H1 (cell line): ENCODE results near the gene SUSD6. TPM values are rescaled to one million over a fixed set of nuclear protein-coding genes. Genes with fewer than 3 reads are reported as not detected.

Experiments
- CTCF ChIA-PET: fragments of 300-600 bp; sonication (Branson Sonifier 250); formaldehyde crosslinking; loops from one replicate; lab custom pipeline; 2021; ENCODE audit not compliant: partially characterized antibody; lab: Charles Lee
- POLR2A ChIA-PET: fragments of 300-600 bp; sonication (Branson Sonifier 250); formaldehyde crosslinking; loops from one replicate; lab custom pipeline; 2021; ENCODE audit warnings: inconsistent platforms; ENCODE audit not compliant: partially characterized antibody; lab: Charles Lee
- DNase-seq, 2 experiments: peaks; one replicate each; pipeline versions ENCODE4 v3.0.0 to v3.0.0-alpha.2; 2010 to 2022; ENCODE audit warnings: low spot score in 2 of 2, low read depth in 1 of 2, mixed read lengths in 1 of 2
- FAIRE-seq: peaks from 2 replicates; lab custom pipeline; 2011; peaks lifted over from hg19 to GRCh38; lab: Jason Lieb, UNC
- H2AFZ ChIP-seq: 2 replicates; pipeline ENCODE4 v1.8.1; 2012; ENCODE audit warnings: low read length, inconsistent platforms
- H2AK5ac ChIP-seq: 2 replicates; pipeline ENCODE4 v1.6.1; 2013; ENCODE audit warnings: low read depth, low read length
- H2BK120ac ChIP-seq: replicated peaks from 2 replicates; pipeline ENCODE3; 2013; ENCODE audit warnings: low read depth, low read length, inconsistent platforms
- H2BK12ac ChIP-seq: 2 replicates; pipeline ENCODE4 v1.6.1; 2013; ENCODE audit warnings: low read depth, low read length
- H2BK15ac ChIP-seq: 2 replicates; pipeline ENCODE4 v1.6.1; 2013; ENCODE audit warnings: low read length
- H2BK20ac ChIP-seq: 2 replicates; pipeline ENCODE4 v1.6.1; 2013; ENCODE audit warnings: low read length
- H2BK5ac ChIP-seq: 2 replicates; pipeline ENCODE4 v1.6.1; 2013; ENCODE audit warnings: low read depth, low read length
- H3K14ac ChIP-seq: 2 replicates; pipeline ENCODE4 v1.6.1; 2013; ENCODE audit warnings: inconsistent platforms; ENCODE audit not compliant: insufficient read length
- H3K18ac ChIP-seq: 2 replicates; pipeline ENCODE4 v1.6.1; 2013; ENCODE audit warnings: low read length; ENCODE audit errors: extremely low read depth
- H3K23ac ChIP-seq: 2 replicates; pipeline ENCODE4 v1.6.1; 2013; ENCODE audit warnings: inconsistent platforms; ENCODE audit not compliant: insufficient read length
- H3K23me2 ChIP-seq: 2 replicates; pipeline ENCODE4 v1.6.1; 2013; ENCODE audit warnings: low read depth, low read length
- H3K27ac ChIP-seq: 2 replicates; pipeline ENCODE4 v1.6.1; 2011; ENCODE audit warnings: low read depth, low read length, inconsistent platforms
- H3K27me3 ChIP-seq, 4 experiments: replicated peaks in 1 of 4; 1 replicate in 1 of 4; 2 replicates in 3 of 4; pipeline versions ENCODE4 v1.6.1 to v1.8.1; 2011 to 2013; ENCODE audit warnings: low read length in 3 of 4, mild to moderate bottlenecking in 3 of 4, inconsistent platforms in 2 of 4, mixed read lengths in 2 of 4, moderate library complexity in 1 of 4; ENCODE audit not compliant: control insufficient read depth in 3 of 4, insufficient read depth in 3 of 4; ENCODE audit errors: extremely low read depth in 1 of 4
- H3K36me3 ChIP-seq, 4 experiments: 2 replicates each; pipeline versions ENCODE4 v1.6.1 to v1.8.1; 2011 to 2013; ENCODE audit warnings: mild to moderate bottlenecking in 4 of 4, low read length in 3 of 4, moderate library complexity in 2 of 4, control low read depth in 1 of 4, inconsistent platforms in 1 of 4; ENCODE audit not compliant: insufficient read depth in 4 of 4, control insufficient read depth in 2 of 4
- H3K4ac ChIP-seq: replicated peaks from 2 replicates; pipeline ENCODE3; 2013; ENCODE audit warnings: low read length, low read depth, mixed read lengths, inconsistent platforms; ENCODE audit not compliant: insufficient read length
- H3K4me1 ChIP-seq, 4 experiments: replicated peaks in 1 of 4; 1 replicate in 1 of 4; 2 replicates in 3 of 4; pipeline versions ENCODE4 v1.6.1 to v1.8.1; 2011 to 2013; ENCODE audit warnings: low read length in 3 of 4, inconsistent platforms in 2 of 4, mixed read lengths in 1 of 4; ENCODE audit not compliant: insufficient read depth in 4 of 4, control insufficient read depth in 3 of 4
- H3K4me2 ChIP-seq, 2 experiments: 2 replicates each; pipeline versions ENCODE4 v1.6.1 to v1.8.1; 2011 to 2013; ENCODE audit warnings: low read depth in 2 of 2, low read length in 2 of 2, control low read depth in 1 of 2, inconsistent platforms in 1 of 2, mild to moderate bottlenecking in 1 of 2; ENCODE audit not compliant: insufficient read depth in 1 of 2
- H3K4me3 ChIP-seq, 4 experiments: fragments of 200-600, 300-600 bp in 1 of 4; sonication (generic), shearing (Covaris generic), sonication (Bioruptor Twin) in 1 of 4; 2 replicates each; pipeline versions ENCODE4 v1.5.1 to v1.8.1; 2011 to 2016; ENCODE audit warnings: low read length in 4 of 4, low read depth in 3 of 4, control low read depth in 2 of 4, inconsistent platforms in 2 of 4, mild to moderate bottlenecking in 2 of 4, mixed read lengths in 1 of 4, moderate library complexity in 1 of 4; ENCODE audit not compliant: insufficient read depth in 2 of 4; ENCODE audit errors: extremely low read depth in 1 of 4
- H3K56ac ChIP-seq: replicated peaks from 2 replicates; pipeline ENCODE3; 2013; ENCODE audit warnings: low read depth, mild to moderate bottlenecking, mixed read lengths, low read length, inconsistent platforms; ENCODE audit not compliant: insufficient read length
- H3K79me1 ChIP-seq: 2 replicates; pipeline ENCODE4 v1.6.1; 2013; ENCODE audit warnings: low read depth, low read length, control low read depth
- H3K79me2 ChIP-seq, 2 experiments: 2 replicates each; pipeline versions ENCODE4 v1.6.1 to v1.8.1; 2012 to 2013; ENCODE audit warnings: low read length in 2 of 2, mild to moderate bottlenecking in 2 of 2, inconsistent platforms in 1 of 2; ENCODE audit not compliant: insufficient read depth in 2 of 2, control insufficient read depth in 1 of 2
- H3K9ac ChIP-seq, 4 experiments: replicated peaks in 1 of 4; 1 replicate in 1 of 4; 2 replicates in 3 of 4; pipeline versions ENCODE4 v1.6.1 to v1.8.1; 2011 to 2013; ENCODE audit warnings: low read depth in 3 of 4, low read length in 3 of 4, control low read depth in 2 of 4, mild to moderate bottlenecking in 2 of 4, moderate library complexity in 2 of 4, inconsistent platforms in 1 of 4; ENCODE audit errors: extremely low read depth in 1 of 4
- H3K9me3 ChIP-seq, 2 experiments: 2 replicates each; pipeline versions ENCODE4 v1.6.1 to v1.8.1; 2012 to 2013; ENCODE audit warnings: mild to moderate bottlenecking in 2 of 2, moderate library complexity in 2 of 2, control low read depth in 1 of 2, inconsistent platforms in 1 of 2, low read depth in 1 of 2, low read length in 1 of 2, mixed read lengths in 1 of 2; ENCODE audit not compliant: insufficient read depth in 2 of 2
- H4K20me1 ChIP-seq, 2 experiments: replicated peaks in 1 of 2; 2 replicates each; pipeline versions ENCODE3 to v1.8.1; 2011 to 2013; ENCODE audit warnings: inconsistent platforms in 2 of 2, low read length in 2 of 2, mild to moderate bottlenecking in 1 of 2; ENCODE audit not compliant: insufficient read depth in 2 of 2, control insufficient read depth in 1 of 2
- H4K5ac ChIP-seq: 2 replicates; pipeline ENCODE4 v1.6.1; 2013; ENCODE audit warnings: low read length, low read depth, mixed read lengths, inconsistent platforms; ENCODE audit not compliant: insufficient read length
- H4K8ac ChIP-seq: 2 replicates; pipeline ENCODE4 v1.8.0; 2013; ENCODE audit warnings: mild to moderate bottlenecking, moderate library complexity, low read length, inconsistent platforms; ENCODE audit not compliant: insufficient read depth; ENCODE audit errors: extremely low read depth
- H4K91ac ChIP-seq: replicated peaks from 2 replicates; pipeline ENCODE3; 2013; ENCODE audit warnings: low read length, mixed read lengths, inconsistent platforms; ENCODE audit not compliant: insufficient read length
- CBX5 ChIP-seq: fragments of 300-800, 300-1000 bp; sonication (generic); IDR thresholded peaks from 2 replicates; pipeline ENCODE4 v1.7.1; 2016; ENCODE audit warnings: antibody characterized with exemption, low read length, low read depth
- CEBPB ChIP-seq: IDR thresholded peaks from 2 replicates; pipeline ENCODE4 v1.6.1; 2012; ENCODE audit warnings: low read depth, low read length
- CHD2 ChIP-seq: IDR thresholded peaks from 2 replicates; pipeline ENCODE4 v1.6.1; 2012; ENCODE audit warnings: low read length, improper control_type of control experiment
- CREB1 ChIP-seq: IDR thresholded peaks from 2 replicates; pipeline ENCODE4 v1.6.1; 2012; ENCODE audit warnings: inconsistent platforms
- FOSL1 ChIP-seq: IDR thresholded peaks from 2 replicates; pipeline ENCODE4 v1.6.1; 2011; ENCODE audit warnings: mild to moderate bottlenecking, low read depth, low read length, moderate library complexity; ENCODE audit not compliant: insufficient read depth
- HDAC2 ChIP-seq, 2 experiments: fragments of 300-600 bp in 1 of 2; sonication (generic) in 1 of 2; IDR thresholded peaks; 2 replicates each; pipeline ENCODE4 v1.6.1; 2011 to 2012; ENCODE audit warnings: low read depth in 2 of 2, low read length in 2 of 2, mild to moderate bottlenecking in 2 of 2, moderate library complexity in 2 of 2, borderline replicate concordance in 1 of 2, inconsistent platforms in 1 of 2
- KDM5A ChIP-seq: fragments of 200-600 bp; IDR thresholded peaks from 2 replicates; pipeline ENCODE4 v1.7.1; 2012; ENCODE audit warnings: mild to moderate bottlenecking, low read length, inconsistent platforms, mixed read lengths
- PHF8 ChIP-seq: fragments of 200-600 bp; sonication (generic); conservative IDR thresholded peaks from 2 replicates; pipeline ENCODE4 v1.7.1; 2012; ENCODE audit warnings: low read depth, mild to moderate bottlenecking, inconsistent platforms, low read length, moderate library complexity
- POLR2AphosphoS5 ChIP-seq: IDR thresholded peaks from 2 replicates; pipeline ENCODE4 v1.6.1; 2011; ENCODE audit warnings: low read depth, low read length
- POU5F1 ChIP-seq: IDR thresholded peaks from 2 replicates; pipeline ENCODE4 v1.6.1; 2011; ENCODE audit warnings: low read depth, mild to moderate bottlenecking, low read length, moderate library complexity
- SIRT6 ChIP-seq: IDR thresholded peaks from one replicate; pipeline ENCODE4 v1.7.1; 2012; ENCODE audit warnings: low read length, inconsistent platforms
- SP4 ChIP-seq: IDR thresholded peaks from 2 replicates; pipeline ENCODE4 v1.6.1; 2012; ENCODE audit warnings: low read length, inconsistent platforms
- SUZ12 ChIP-seq: fragments of 200-600 bp; sonication (generic); IDR thresholded peaks from 2 replicates; pipeline ENCODE4 v1.6.1; 2012; ENCODE audit warnings: mild to moderate bottlenecking, inconsistent platforms, low read length, moderate library complexity, mixed read lengths
- TBP ChIP-seq: IDR thresholded peaks from 2 replicates; pipeline ENCODE4 v1.6.1; 2011; ENCODE audit warnings: low read depth, low read length, improper control_type of control experiment
- TCF12 ChIP-seq: IDR thresholded peaks from 2 replicates; pipeline ENCODE4 v1.6.1; 2011; ENCODE audit warnings: low read depth, mild to moderate bottlenecking, low read length
- TEAD4 ChIP-seq: IDR thresholded peaks from 2 replicates; pipeline ENCODE4 v1.6.1; 2012; ENCODE audit warnings: low read depth, low read length, inconsistent platforms, mixed read lengths
- YY1 ChIP-seq: IDR thresholded peaks from 2 replicates; pipeline ENCODE4 v1.6.1; 2011; ENCODE audit warnings: low read depth, mild to moderate bottlenecking, low read length
- ZNF274 ChIP-seq: IDR thresholded peaks from 2 replicates; pipeline ENCODE4 v1.7.0; 2012; ENCODE audit warnings: low read length, borderline replicate concordance; ENCODE audit errors: extremely low read depth
- polyA plus RNA-seq, 7 experiments: library from polyadenylated mRNA; depleted of rRNA in 3 of 7; stranded (reverse) in 5 of 7; unstranded in 2 of 7; fragments of >200 nt in 5 of 7; fragments of 200-250 nt in 2 of 7; gene quantifications; 1 replicate in 5 of 7; 2 replicates in 1 of 7; 4 replicates in 1 of 7; pipeline versions ENCODE4 v1.2.1 to v1.2.3, GENCODE V29; 2011 to 2013; ENCODE audit warnings: missing spikeins in 2 of 7, mixed read lengths in 2 of 7
- total RNA-seq: library from RNA; stranded (reverse); fragmentation: NEBNext Ultra II Directional; extraction: Animal tissue kit (Norgen Biotek cat#: 25700); gene quantifications from 2 replicates; pipeline ENCODE4 v1.2.1, GENCODE V29; 2021

Gene SUSD6
- total and polyA plus RNA-seq, 2 of the 8 experiments (the other 6 are each of a cell fraction or from before 2014, with no cell fraction given) = 3.0 to 3.8 TPM

GRCh38 chr14:69673104-69673503 lies 61.7 kb downstream of the SUSD6 start:
- Histone ChIP-seq H4K8ac (no peak overlapping the region), H2BK5ac (no peak overlapping the region), H3K4me2 (no peak overlapping the region), H2AK5ac (no peak overlapping the region), H4K5ac (no peak overlapping the region), H2AFZ (no peak overlapping the region), H3K4me1 (peaks cover 0 to 5% (median 4%) of the 10 kb centered on the region in 4 experiments; a peak in 3 of 7 replicates), H4K20me1 (peaks cover 0 to 1% of the 10 kb centered on the region in 2 experiments), H3K4ac (no peak overlapping the region), H3K23me2 (no peaks in the 10 kb centered on the region), H2BK12ac (no peak overlapping the region), H3K56ac (no peak overlapping the region), H3K27ac (no peak overlapping the region), H3K9ac (no peak overlapping the region), H2BK120ac (no peak overlapping the region), H3K79me1 (0 out of 2 replicates have a peak, but pooled peaks cover 2% of the 10 kb centered on the region), H3K23ac (no peak overlapping the region), H3K36me3 (no peaks in the 10 kb centered on the region; a peak in 1 of 8 replicates), H2BK20ac (no peak overlapping the region), H4K91ac (no peak overlapping the region), H3K14ac (no peak overlapping the region), H3K9me3 (no peaks in the 10 kb centered on the region), H3K27me3 (no peaks in the 10 kb centered on the region), H3K18ac (no peak overlapping the region), H2BK15ac (no peak overlapping the region), H3K4me3 (no peak overlapping the region), H3K79me2 (no peaks in the 10 kb centered on the region)
- CTCF ChIA-PET = interaction anchor here (0.9 to 2.6 kb wide), 7 partner anchors 8 to 54 kb away, joined by 3 to 12 read pairs (median 7); no protein-coding TSS in a partner anchor
- no peak for DNase-seq
- POLR2A ChIA-PET = no interaction called here
- TF ChIP-seq CBX5 = no peak
- TF ChIP-seq CREB1 = no peak
- TF ChIP-seq SUZ12 = no peak
- TF ChIP-seq FOSL1 = no peak
- no peak for TF ChIP-seq SP4
- TF ChIP-seq YY1 = no peak
- no peak for TF ChIP-seq SIRT6
- no peak for TF ChIP-seq POLR2AphosphoS5
- no peak for TF ChIP-seq POU5F1
- no peak for TF ChIP-seq PHF8
- no peak for TF ChIP-seq HDAC2 (IDR thresholded peaks at IDR 0.05; ENCODE audit: borderline replicate concordance in 1 of 2, low read depth in 2 of 2, low read length in 2 of 2)
- no peak for TF ChIP-seq ZNF274
- TF ChIP-seq TCF12 = no peak
- no peak for TF ChIP-seq TBP
- no peak for TF ChIP-seq KDM5A
- no peak for TF ChIP-seq TEAD4
- no peak for TF ChIP-seq CEBPB
- no peak for TF ChIP-seq CHD2
- FAIRE-seq = no peak
